ENCODE data around the gene ATP12A.
"Not testable (repeated sequence)": the region's sequence is repeated elsewhere in the genome, so short reads cannot be mapped to it uniquely, and the experiment has no call there.

Gene ATP12A

DNA sequence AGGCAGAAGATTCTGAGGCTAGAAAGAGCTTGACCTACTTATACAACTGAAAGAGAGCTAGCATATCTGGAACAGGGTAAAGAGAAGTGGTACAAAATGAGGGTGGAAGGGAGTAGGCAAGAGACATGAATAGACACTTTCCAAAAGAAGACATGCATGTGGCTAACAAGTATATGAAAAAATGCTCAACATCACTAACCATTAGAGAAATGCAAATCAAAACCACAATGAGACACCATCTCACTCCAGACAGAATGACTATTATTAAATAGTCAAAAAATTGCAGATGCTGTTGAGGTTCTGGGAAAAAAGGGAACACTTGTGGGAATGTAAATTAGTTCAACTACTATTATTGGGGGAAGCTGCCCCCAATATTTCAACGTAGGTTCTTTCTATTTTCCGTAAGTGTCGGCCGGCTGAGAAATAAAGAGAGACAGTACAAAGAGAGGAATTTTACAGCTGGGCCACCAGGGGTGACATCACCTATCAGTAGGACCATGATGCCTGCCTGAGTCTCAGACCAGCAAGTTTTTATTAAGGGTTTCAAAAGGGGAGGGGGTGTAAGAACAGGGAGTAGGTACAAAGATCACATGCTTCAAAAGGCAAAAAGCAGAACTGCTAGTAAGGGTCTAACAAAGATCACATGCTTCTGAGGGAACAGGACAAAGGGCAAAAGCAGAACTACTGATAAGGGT lies 50.8 kb downstream of the ATP12A start:
- DNase-seq (ENCODE audit: low spot score): not testable (repeated sequence)

DNA sequence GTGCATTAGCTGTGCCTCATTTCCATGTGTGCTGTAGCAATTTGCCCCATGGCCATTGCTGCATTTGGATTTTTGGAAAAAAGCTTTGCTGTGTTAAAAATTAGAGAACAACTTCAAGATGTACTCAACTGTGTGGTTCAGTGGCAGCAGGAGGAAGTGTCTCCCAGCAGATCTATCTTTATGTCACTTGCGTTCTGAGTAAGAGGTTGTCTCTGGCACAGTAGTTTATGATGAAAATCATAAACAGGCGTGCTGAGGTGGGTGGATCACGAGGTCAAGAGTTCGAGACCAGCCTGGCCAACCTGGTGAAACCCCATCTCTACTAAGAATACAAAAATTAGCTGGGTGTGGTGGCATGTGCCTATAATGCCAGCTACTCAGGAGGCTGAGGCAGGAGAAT lies 54.7 kb downstream of the ATP12A start:
- no peak for DNase-seq (ENCODE audit: low spot score)

DNA sequence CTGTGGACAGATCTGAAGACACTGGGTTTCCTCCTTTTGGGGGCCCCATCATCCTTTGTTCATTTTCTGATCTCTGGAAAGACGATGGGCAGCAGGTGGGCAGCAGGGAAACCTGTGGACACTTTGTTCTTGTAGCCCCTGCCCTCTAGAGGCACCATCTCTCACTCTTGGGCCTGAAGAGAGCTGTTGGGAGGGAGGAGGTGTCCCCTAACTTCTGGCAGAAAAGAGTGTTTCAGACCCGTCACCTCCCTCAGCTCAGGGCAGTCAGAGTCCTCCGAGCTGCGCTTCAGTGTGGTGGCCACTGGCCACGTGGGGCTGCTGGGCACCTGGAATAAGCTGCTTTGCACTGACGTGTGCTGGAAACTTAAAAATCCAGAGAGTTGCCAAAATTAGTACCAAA lies 56.8 kb downstream of the ATP12A start:
- no peak for DNase-seq (ENCODE audit: low spot score)

DNA sequence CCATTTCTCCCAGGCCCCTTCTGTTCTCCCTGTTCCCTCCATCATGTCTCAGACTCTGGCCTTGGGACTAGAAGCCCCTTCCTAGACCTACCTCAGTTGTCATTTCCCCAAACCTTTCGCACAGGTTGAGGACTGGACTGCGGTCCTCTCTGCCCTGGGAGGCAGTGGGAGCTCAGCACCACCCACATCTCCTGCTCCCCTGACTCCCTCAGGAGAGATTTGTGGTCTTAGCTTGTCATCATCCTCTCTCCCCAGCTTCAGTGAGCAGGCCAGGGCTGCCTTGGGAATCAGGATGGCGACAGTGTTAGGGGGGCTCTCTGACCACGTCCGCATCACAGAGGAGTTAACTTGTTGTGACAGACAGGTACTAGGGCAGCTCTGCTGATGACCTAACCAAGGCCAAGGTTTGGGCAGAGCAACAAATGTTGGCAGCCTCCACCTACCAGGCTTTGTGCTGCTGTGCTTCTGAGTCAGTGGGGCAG lies 58.2 kb downstream of the ATP12A start:
- no peak for DNase-seq (ENCODE audit: low spot score)

DNA sequence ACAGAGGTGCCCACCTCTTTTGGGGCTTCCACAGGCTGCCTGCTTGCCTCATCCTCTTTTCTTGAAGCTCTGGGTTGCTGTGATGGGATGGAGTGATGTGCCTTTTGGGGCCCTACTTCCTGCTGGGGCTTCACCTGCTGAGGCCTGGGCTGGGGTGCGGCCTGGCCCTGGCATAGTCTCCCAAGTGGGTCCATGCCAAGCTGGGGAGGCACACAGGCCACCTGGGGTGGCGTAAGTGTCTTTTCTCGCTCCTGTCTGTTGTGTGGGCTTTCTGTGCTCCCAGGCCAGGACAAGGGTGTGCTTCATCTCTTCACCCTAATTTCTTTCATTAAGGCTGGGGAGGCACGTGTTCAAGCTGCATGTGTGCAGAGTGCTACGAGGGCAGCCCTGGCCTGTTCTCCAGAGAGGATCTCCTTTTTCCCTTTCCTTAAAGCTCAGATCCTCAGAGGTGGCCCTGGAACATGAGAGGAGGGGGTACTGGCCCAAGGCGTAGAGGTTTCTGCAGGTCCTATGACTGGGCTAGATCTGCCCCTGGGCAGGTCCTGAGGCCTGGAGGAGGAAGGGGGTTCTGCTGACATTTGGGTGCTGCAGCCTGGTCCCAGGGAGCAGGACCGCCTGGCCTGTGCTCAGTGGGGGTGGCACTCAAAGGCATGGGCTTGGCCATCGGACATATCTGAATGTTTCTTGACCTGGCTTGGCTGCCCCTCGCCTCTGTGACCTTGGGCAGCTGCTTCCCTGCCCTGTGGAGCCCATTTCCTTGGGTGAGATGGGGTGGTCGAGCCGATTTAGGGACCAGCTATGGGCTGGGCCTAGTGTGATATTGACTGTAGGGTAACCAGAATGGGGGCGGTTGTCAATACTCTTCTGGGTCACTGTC lies 60.0 kb downstream of the ATP12A start:
- DNase-seq (ENCODE audit: low spot score): no peak

DNA sequence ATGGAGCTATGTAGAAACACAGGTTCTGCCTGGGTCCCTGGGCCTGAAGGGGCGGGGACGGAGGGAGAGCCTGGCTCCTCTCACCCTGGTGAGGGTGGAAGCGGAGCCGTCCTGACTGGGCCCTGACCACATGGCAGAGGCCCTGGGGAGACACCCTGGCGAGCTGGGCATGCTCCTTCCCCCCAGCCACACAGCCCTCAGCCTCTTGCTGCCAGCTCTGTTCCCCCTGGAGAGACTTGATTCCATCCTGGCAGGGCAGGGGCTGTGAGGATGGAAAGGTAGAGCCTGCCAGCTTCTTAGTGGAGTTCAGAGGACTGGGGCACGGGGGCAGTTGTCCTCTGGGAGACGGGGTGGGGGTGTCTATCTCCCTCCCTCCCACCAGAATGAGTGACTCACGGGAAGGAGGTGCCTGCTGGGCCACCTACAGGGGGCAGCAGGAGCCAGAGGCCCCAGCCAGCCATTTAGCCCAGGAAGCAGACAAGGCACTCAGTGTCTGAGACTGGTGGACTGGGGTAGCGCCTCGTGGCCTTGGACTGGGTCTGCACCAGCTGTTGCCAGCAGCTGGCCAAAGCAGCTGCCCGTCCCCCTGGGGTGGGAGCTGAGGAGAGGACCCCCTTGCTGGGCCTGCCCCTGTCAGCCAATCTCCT lies 60.9 kb downstream of the ATP12A start:
- no peak for DNase-seq (ENCODE audit: low spot score)

DNA sequence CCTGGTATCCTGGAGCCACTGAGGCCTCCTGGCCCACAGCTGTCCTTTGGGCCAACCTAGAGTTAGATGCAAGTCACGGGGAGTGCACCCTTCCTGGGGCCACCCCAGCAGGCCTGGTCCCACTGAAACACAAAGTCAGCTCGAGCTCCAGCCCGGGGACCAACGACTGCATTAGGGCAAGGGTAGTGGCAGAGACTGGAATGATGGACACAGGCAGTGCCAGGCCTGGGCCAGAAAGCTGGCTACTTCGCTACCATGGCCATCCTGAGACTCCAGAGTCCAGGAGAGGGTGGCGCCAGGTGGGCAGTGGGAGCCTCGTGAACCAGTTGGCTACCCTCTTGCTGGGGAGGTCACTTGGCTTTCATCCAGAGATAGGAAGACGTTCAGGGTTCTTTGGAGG lies 61.6 kb downstream of the ATP12A start:
- DNase-seq (ENCODE audit: low spot score): no peak

DNA sequence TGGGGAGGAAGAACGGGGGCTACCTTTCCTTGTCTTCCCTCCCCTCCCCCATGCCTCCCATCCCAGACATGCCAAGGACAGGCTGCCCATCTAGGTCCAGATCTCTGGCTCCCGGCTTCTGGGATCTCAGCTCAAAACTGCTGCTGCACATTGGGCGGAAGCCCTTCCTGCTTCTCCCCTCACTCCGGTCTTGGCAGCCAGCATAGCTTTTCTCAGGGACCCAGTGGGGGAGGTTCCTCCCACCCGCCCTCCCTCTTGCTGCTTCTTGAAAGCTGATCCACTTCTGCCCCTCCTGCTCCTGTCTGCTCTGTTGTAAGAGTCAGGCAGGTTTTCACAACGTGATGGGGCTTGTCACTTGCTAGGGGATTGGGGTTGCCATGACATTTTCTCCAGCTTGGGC lies 62.1 kb downstream of the ATP12A start:
- no peak for DNase-seq (ENCODE audit: low spot score)

DNA sequence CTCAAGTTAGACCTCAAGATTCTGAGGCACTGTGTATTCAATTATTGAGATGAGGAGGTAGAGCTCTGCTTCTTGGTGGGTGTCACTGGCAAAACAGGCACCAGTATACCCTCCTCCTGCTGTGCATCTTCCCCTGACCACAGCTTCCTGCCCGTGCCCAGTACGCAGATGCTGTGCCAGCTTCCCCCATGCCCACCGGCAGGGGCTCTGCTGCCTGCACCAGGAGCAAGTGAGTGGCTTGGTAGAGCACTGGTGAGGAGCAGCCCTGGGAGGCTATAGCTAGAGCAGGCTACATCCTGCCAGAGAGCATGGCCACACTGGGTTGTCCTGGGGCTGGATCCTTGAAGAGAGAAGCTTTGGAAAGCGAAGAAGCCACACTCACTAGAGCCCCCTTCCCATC lies 62.8 kb downstream of the ATP12A start:
- no peak for DNase-seq (ENCODE audit: low spot score)

DNA sequence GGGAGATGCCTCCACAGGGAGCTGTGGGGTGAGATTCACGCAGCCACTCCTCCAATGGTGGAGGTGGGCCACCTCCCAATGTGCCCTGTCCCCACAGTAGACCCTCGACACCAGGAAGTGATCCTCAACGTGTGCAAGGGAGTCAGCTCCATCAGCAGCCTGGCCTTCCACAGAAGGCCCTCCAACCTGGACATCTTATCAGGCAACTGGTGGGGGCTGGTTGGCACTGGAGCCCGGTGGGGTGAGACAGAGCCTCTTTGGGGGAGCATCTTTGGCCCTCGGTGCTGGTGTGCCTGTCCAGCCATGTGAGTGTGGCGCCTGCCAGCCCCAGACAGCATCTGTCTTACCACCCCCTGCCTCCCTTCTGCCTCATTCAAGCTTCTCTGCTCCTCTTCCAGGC lies 64.0 kb downstream of the ATP12A start:
- no peak for DNase-seq (ENCODE audit: low spot score)

DNA sequence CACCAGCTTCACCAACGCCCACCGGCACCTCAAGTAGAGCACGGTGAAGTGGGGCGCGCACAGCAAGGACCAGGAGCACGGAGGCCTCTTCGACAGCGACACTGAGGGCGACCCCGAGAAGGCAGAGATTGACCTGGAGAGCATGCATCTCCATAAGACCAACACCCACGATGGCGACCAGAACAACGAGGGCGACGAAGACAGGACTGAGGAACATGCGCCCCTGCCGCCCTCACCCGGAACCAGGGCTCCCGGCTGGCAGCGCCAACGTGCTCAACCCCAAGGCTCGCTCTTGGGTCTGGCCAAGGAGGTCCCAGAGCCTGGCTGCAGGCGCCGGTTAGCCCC lies 65.3 kb downstream of the ATP12A start:
- no peak for DNase-seq (ENCODE audit: low spot score)

DNA sequence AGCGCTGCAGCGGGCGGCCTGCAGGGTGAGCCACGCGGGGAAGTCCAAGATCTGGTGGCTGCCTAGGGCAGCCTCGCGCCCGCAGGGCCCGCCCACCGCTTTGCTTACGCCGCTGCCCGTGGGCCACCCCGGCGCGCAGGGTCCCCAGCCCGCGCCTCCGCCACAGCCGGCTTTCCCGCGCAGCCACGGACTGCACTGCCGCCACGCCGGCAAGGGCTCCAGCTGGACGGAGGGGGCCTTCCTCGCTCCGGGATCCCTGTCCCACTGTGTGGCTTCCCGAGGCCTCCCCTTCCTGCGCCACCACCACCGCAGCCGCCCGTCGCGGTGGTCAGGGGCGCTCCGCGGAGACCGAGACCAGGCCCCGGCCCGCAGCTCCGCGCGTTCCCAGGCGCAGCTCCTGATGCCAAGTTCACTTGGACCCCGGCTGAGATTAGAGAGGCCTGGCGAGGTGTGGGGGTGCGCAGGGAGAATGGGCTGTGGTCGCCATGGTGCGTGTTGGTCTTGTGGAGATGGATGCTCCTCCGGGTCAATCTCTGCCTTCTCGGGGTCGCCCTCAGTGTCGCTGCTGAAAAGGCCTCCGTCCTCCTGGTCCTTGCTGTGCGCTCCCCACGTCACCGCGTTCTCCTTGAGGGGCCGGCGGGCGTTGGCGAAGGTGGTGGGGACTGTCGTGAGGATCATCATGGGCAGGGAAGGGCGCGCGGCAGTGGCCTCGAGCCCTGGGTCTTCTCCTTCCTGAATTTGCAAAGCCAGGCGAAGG lies 65.8 kb downstream of the ATP12A start:
- no peak for DNase-seq (ENCODE audit: low spot score)

DNA sequence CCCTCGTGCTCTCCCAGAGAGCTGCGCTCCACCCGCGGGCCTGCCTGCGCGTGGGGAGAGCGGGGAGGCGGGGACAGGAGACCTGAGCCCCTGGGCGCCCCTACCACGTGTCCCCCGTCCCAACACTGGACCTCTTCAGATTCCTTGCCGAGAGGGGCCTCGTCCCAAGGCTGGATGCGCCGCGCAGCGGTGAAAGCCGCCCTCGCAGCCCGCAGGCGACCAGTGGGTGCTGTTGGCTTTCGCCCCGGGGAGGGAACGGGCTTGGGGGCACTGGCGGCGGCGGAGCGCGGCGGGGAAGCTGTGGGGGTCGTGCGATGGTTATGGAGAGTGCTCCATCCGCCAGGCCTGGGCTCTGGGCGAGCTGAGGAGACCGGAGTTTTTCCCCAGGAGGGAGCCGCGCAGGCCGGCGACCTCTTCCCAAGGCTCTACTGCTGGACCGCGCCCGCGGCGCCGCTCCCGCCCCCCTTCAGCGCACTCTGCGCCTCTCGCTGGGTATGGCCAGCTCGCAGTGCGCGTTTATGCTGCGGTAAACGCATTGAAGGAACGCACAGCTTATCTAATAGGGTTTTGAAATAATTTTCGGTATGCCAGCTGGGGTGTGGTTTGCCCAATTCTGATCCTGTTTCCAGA lies 66.5 kb downstream of the ATP12A start:
- no peak for DNase-seq (ENCODE audit: low spot score)

DNA sequence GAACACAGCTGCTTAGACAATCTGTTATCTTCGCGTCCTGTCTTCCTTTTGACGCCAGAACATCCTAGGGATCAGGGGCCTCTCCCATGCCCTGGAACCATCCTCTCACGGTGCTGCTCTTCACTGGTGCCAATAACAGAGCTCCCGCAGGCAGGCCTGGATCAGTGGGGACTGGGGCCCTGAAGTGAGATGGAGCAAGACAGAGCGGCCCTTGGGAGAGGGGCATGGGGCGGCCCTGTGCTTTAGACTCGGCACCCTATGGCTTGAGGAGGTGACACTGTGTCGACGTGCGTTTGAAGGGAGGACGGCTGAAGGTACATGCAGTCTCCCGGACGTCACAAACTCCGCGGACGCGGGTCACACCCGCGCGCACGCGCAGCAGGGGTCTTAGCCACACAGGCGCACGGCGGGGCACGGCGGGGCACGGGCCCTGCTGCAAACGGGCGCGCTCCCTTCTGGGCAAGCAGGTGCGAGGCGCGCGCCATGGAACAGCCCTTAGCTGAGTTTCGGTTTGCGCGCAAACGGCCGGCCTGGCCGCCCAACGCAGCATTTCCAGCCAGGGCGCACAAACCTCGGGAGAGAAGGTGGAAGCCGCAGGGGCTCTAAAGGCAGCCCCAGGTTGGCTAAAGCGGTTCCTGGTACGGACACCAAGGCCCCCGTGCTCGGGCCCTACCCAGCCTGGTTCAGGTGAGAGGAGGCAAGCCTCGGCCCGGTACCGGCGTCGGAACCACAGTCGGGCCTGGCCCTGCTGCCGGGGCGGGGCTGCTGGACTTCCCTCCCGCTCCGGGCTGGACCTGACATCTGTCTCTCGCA lies 67.2 kb downstream of the ATP12A start:
- DNase-seq (ENCODE audit: low spot score): no peak

DNA sequence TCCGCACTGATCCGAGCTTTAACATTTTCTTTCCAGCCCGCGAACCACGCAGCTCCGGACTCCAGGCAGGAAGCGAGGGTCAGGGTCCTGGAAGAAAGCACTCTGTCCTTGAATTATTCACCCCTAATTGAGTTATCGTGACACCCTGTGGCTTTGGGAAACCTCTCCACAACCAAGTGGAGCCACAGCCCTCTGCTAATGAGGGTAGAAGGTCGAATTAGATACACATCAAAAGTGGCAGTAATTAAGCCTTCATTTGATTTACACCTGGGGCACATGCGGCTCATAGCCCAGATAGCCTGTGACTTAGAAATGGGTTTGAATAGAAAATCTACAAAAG lies 67.8 kb downstream of the ATP12A start:
- DNase-seq (ENCODE audit: low spot score): no peak

DNA sequence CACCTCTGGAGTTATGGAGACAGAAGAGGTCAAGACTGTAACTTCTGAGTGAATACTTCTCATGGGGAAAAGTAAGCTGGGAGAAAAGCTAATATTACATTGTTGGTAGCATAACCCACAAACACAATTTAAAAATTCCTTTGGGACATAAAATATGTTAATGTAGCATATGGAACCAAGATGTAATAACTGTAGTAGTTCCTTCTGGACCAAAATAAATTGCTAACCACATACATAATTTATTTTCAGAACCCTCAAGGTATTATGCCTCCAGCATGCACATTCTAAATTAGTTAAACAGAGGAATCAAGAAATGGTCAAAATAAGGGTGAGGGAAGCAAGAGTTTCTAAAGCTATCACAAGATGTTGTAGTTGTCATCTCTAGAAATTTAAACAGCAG lies 79.0 kb downstream of the ATP12A start:
- DNase-seq (ENCODE audit: low spot score): no peak
